ENCODE measurements around the gene LRCH2. TPM values are rescaled to one million over a fixed set of nuclear protein-coding genes. Genes with fewer than 3 reads are reported as not detected.

Gene LRCH2
- total RNA-seq, 1 donor = 2.5 TPM

- Histone ChIP-seq H3K4me2 (ENCODE audit: insufficient read depth, low read length) (no peak overlapping the region), H3K4me3 (ENCODE audit: insufficient read depth, low read length) (no peak overlapping the region), H4K20me1 (ENCODE audit: insufficient read depth, low read length) (no peaks in the 10 kb centered on the region), H2AFZ (ENCODE audit: low read length) (no peak overlapping the region), H3K4me1 (ENCODE audit: insufficient read depth, low read length) (no peaks in the 10 kb centered on the region), H3K9me3 (ENCODE audit: low read depth, low read length) (no peaks in the 10 kb centered on the region), H3K27ac (ENCODE audit: low read depth, low read length) (no peak overlapping the region), H3K79me2 (ENCODE audit: insufficient read depth, low read length) (no peaks in the 10 kb centered on the region), H3K27me3 (ENCODE audit: insufficient read depth, low read length) (peaks cover 2% of the 10 kb centered on the region), H3K36me3 (ENCODE audit: insufficient read depth, low read length) (no peaks in the 10 kb centered on the region)
- TF ChIP-seq, protein P1, sequence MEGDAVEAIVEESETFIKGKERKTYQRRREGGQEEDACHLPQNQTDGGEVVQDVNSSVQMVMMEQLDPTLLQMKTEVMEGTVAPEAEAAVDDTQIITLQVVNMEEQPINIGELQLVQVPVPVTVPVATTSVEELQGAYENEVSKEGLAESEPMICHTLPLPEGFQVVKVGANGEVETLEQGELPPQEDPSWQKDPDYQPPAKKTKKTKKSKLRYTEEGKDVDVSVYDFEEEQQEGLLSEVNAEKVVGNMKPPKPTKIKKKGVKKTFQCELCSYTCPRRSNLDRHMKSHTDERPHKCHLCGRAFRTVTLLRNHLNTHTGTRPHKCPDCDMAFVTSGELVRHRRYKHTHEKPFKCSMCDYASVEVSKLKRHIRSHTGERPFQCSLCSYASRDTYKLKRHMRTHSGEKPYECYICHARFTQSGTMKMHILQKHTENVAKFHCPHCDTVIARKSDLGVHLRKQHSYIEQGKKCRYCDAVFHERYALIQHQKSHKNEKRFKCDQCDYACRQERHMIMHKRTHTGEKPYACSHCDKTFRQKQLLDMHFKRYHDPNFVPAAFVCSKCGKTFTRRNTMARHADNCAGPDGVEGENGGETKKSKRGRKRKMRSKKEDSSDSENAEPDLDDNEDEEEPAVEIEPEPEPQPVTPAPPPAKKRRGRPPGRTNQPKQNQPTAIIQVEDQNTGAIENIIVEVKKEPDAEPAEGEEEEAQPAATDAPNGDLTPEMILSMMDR (IDR thresholded peaks at IDR 0.05; ENCODE audit: extremely low read depth, low read depth, low read length) = no peak
- DNase-seq (ENCODE audit: insufficient read length, low spot score, missing footprints) = no peak
Measured at GRCh38 chrX:115174548-115174947, 59.3 kb downstream of the LRCH2 start.

DNA sequence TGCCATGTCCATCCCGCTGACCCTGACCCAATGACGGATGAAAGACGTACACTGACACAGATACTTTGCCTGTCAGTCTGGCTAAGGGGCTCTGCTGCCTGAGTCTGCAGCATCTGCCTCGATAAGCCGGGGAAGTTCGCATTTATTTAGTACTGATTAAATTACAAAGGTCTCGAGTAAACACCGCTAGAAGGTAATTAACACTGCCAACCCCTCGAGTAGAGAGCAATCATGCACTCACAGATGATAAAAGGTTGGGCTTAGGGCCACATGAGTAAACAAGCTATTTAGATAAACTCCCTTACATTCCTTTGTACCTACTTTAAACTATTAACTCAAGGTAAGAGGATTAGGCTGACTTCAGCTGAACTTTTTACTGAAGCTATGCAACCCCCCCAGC lies 60.7 kb downstream of the LRCH2 start:
- Histone ChIP-seq H3K27me3 (ENCODE audit: insufficient read depth, low read length) (peaks cover 2% of the 10 kb centered on the region), H3K4me3 (ENCODE audit: insufficient read depth, low read length) (no peak overlapping the region), H4K20me1 (ENCODE audit: insufficient read depth, low read length) (no peaks in the 10 kb centered on the region), H3K27ac (ENCODE audit: low read depth, low read length) (no peak overlapping the region), H2AFZ (ENCODE audit: low read length) (no peak overlapping the region), H3K79me2 (ENCODE audit: insufficient read depth, low read length) (no peaks in the 10 kb centered on the region), H3K4me2 (ENCODE audit: insufficient read depth, low read length) (no peak overlapping the region), H3K9me3 (ENCODE audit: low read depth, low read length) (no peaks in the 10 kb centered on the region), H3K36me3 (ENCODE audit: insufficient read depth, low read length) (no peaks in the 10 kb centered on the region), H3K4me1 (ENCODE audit: insufficient read depth, low read length) (no peaks in the 10 kb centered on the region)
- DNase-seq (ENCODE audit: insufficient read length, low spot score, missing footprints) = no peak
- TF ChIP-seq, protein P1 (IDR thresholded peaks at IDR 0.05; ENCODE audit: extremely low read depth, low read depth, low read length) = no peak

DNA sequence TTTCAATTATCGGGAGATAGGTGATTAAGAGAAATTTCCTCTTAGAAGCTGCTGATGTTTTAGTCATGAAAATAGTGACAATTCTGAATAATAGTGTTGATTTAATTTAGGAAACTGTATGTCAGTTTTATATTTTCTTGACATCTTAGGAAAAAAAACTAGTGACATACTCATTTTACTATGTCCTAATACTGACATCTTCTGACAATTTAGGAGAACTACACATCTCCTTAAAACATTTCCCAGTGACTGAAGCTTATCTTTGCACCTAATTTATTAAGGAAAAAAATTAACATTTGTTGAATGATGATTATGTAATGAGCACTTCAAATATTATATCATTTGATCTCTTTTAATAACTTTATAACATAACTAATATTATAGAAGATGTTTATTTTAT lies 86.7 kb downstream of the LRCH2 start:
- H3K9me3 ChIP-seq (ENCODE audit: low read depth, low read length) = no peaks in the 10 kb centered on the region
- no peaks in the 10 kb centered on the region for H4K20me1 ChIP-seq (ENCODE audit: insufficient read depth, low read length)
- no peaks in the 10 kb centered on the region for H3K4me1 ChIP-seq (ENCODE audit: insufficient read depth, low read length)
- H2AFZ ChIP-seq (ENCODE audit: low read length) = no peak overlapping the region
- no peak overlapping the region for H3K4me2 ChIP-seq (ENCODE audit: insufficient read depth, low read length)
- H3K36me3 ChIP-seq (ENCODE audit: insufficient read depth, low read length) = no peaks in the 10 kb centered on the region
- H3K79me2 ChIP-seq (ENCODE audit: insufficient read depth, low read length) = no peaks in the 10 kb centered on the region
- no peaks in the 10 kb centered on the region for H3K27me3 ChIP-seq (ENCODE audit: insufficient read depth, low read length)
- H3K4me3 ChIP-seq (ENCODE audit: insufficient read depth, low read length) = no peak overlapping the region
- DNase-seq (ENCODE audit: insufficient read length, low spot score, missing footprints) = no peak
- H3K27ac ChIP-seq (ENCODE audit: low read depth, low read length) = no peak overlapping the region
- TF ChIP-seq, protein P1 (IDR thresholded peaks at IDR 0.05; ENCODE audit: extremely low read depth, low read depth, low read length) = peak; percentile 59

DNA sequence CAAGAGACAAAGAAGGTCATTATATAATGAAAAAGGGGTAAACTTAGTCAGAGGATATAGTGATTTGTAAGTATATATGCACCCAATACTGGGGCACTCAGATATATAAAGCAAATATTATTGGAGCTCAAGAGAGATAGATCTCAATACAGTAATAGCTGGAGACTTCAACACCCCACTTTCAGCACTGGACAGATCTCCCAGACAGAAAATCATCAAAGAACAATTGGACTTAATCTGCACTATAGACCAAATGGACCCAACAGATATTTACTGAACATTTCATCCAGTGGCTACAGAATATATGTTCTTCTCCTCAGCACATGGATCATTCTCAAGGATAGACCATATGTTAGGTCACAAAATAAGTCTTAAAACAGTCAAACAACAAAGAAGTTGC lies 91.8 kb downstream of the LRCH2 start:
- no peaks in the 10 kb centered on the region for H3K9me3 ChIP-seq (ENCODE audit: low read depth, low read length)
- H2AFZ ChIP-seq (ENCODE audit: low read length) = no peak overlapping the region
- H3K79me2 ChIP-seq (ENCODE audit: insufficient read depth, low read length) = no peaks in the 10 kb centered on the region
- no peaks in the 10 kb centered on the region for H3K4me1 ChIP-seq (ENCODE audit: insufficient read depth, low read length)
- TF ChIP-seq, protein P1 (IDR thresholded peaks at IDR 0.05; ENCODE audit: extremely low read depth, low read depth, low read length) = no peak
- DNase-seq (ENCODE audit: insufficient read length, low spot score, missing footprints) = no peak
- H3K4me3 ChIP-seq (ENCODE audit: insufficient read depth, low read length) = no peak overlapping the region
- H3K27ac ChIP-seq (ENCODE audit: low read depth, low read length) = no peak overlapping the region
- H3K27me3 ChIP-seq (ENCODE audit: insufficient read depth, low read length) = no peaks in the 10 kb centered on the region
- H3K36me3 ChIP-seq (ENCODE audit: insufficient read depth, low read length) = no peaks in the 10 kb centered on the region
- H4K20me1 ChIP-seq (ENCODE audit: insufficient read depth, low read length) = no peaks in the 10 kb centered on the region
- no peak overlapping the region for H3K4me2 ChIP-seq (ENCODE audit: insufficient read depth, low read length)
